ENCODE data around the gene ATOH7.
"Not testable (repeated sequence)": the region's sequence is repeated elsewhere in the genome, so short reads cannot be mapped to it uniquely, and the experiment has no call there.

ATOH7 gene

DNA sequence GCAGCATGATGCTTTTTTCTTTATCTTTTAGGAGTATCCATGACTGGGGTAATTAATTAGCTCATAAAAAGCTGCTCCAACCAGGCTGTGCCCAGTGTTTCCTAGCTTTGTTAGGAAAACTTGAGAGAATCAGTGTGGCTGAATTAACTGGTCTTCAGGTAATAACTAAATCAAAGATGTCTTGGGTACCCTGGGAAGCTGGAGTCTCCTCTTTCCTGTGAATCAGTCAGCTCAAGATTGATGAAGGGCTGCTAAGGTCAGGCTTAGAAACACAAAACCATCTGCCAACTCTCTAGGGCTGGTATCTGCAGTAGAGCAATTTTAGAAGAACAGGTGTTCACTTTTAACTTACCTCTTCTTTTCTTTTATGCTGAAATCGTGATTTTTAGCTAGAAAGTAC is 21.4 kb upstream of the ATOH7 start:
- WGBS, 2 experiments (ENCODE audit: insufficient coverage in 2 of 2): no CpG with 5 or more reads among the region's 1 CpG

DNA sequence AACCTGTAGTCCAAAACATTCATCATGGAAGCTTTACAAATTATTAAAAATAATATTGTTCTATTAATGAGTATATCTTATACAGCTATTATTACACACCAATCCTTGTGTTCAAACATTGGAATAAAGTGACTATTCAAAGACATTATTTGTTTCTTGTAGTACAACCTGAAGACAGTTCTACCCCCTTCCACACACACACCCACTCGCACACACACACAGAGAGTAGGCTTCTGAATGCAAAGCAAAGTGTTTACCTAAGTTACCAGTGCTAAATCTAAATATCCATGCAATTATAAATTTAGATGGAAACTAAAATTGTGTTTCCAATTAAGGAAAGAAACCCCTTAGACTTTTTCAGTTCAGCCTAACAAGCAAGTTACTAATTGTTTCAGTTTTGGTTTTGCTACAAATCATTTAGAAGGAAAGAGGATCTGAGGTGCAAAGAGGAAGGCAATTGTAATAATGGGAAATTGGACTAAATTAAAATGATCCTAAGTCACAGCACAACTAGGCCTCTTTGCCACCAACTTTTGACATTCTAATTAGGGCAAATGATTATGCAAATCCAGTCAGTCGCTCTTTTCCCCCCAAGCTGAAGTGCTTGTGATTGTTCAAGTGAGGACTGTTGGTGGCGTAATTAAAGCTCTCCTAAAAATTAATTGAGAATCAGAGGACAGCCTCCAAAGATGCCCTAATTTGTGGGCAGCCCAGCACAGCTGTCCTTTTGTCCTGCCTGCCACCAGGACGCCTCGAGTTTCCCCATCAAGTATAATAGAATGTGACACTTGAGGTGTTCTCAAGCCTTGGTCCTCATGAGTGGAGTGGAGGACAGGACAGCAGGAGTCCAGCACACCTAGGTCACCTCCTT is 19.9 kb upstream of the ATOH7 start:
- Histone ChIP-seq H3K9me3 (ENCODE audit: control insufficient read depth, low read length) (no peaks in the 10 kb centered on the region), H3K27ac (ENCODE audit: low read depth, low read length, severe bottlenecking) (no peak overlapping the region), H3K36me3 (ENCODE audit: control insufficient read depth, insufficient read depth, low read length) (no peaks in the 10 kb centered on the region), H3K4me3 (ENCODE audit: extremely low read depth, insufficient read depth, low read length, poor library complexity, severe bottlenecking) (no peak overlapping the region), H3K4me1 (ENCODE audit: control insufficient read depth, insufficient read depth, low read length, poor library complexity, severe bottlenecking) (no peaks in the 10 kb centered on the region)
- WGBS, 2 experiments (ENCODE audit: insufficient coverage in 2 of 2): 83 to 100% methylated on average over 1 to 3 of the region's 5 CpGs

More for the DNA sequence above, 21.4 kb upstream of the ATOH7 start:
- Histone ChIP-seq H3K4me3 (ENCODE audit: extremely low read depth, insufficient read depth, low read length, poor library complexity, severe bottlenecking) (no peak overlapping the region), H3K36me3 (ENCODE audit: control insufficient read depth, insufficient read depth, low read length) (no peaks in the 10 kb centered on the region), H3K4me1 (ENCODE audit: control insufficient read depth, insufficient read depth, low read length, poor library complexity, severe bottlenecking) (no peaks in the 10 kb centered on the region), H3K27ac (ENCODE audit: low read depth, low read length, severe bottlenecking) (no peak overlapping the region), H3K9me3 (ENCODE audit: control insufficient read depth, low read length) (no peaks in the 10 kb centered on the region)

DNA sequence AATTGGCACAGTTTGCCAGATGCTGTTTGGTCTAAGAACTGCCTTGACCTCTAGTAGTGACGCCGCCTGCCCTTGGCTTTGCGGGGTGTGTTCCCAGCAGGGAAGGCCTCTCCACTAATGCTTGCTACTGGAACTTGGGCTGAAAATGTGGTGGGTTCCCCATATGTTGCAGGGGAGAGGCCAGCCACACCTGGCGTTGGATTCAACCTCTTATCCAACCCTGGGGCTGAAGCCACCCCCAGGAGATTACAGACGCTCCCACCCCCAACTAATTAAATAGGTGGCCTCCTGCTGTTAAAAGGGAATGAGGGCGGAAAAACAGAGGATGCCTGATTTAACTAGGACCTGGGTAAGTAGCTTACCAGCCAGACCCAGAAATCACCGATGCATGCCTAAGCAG is 19.2 kb upstream of the ATOH7 start:
- Histone ChIP-seq H3K4me1 (ENCODE audit: control insufficient read depth, insufficient read depth, low read length, poor library complexity, severe bottlenecking) (no peaks in the 10 kb centered on the region), H3K27ac (ENCODE audit: low read depth, low read length, severe bottlenecking) (no peak overlapping the region), H3K36me3 (ENCODE audit: control insufficient read depth, insufficient read depth, low read length) (no peaks in the 10 kb centered on the region), H3K4me3 (ENCODE audit: extremely low read depth, insufficient read depth, low read length, poor library complexity, severe bottlenecking) (no peak overlapping the region), H3K9me3 (ENCODE audit: control insufficient read depth, low read length) (no peaks in the 10 kb centered on the region)
- WGBS, 2 experiments (ENCODE audit: insufficient coverage in 2 of 2): 62 to 92% methylated on average over 3 to 6 of the region's 7 CpGs

DNA sequence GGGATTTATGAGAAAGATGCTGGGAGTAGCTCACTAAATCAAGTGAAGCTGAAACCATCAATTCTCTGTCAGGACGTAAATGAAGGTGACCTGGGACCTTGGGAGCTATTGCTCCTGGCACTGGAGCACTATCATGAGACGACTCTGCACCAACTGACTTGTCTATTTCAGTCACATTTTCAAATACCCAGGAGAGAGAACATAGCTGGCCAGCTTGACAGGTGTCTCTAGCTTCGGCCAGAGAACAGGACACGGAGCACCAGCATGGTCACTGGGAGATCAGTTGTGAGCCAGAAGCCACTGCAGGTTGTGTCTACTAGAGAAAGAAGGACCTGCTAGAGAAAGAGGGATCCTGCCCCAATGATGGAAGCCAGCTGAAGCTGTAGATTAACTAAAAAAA is 17.4 kb upstream of the ATOH7 start:
- Histone ChIP-seq H3K36me3 (ENCODE audit: control insufficient read depth, insufficient read depth, low read length) (no peaks in the 10 kb centered on the region), H3K4me3 (ENCODE audit: extremely low read depth, insufficient read depth, low read length, poor library complexity, severe bottlenecking) (no peak overlapping the region), H3K4me1 (ENCODE audit: control insufficient read depth, insufficient read depth, low read length, poor library complexity, severe bottlenecking) (no peaks in the 10 kb centered on the region), H3K9me3 (ENCODE audit: control insufficient read depth, low read length) (no peaks in the 10 kb centered on the region), H3K27ac (ENCODE audit: low read depth, low read length, severe bottlenecking) (no peak overlapping the region)
- 95 to 100% methylated on average over 2 to 4 of the region's 4 CpGs for WGBS, 2 experiments (ENCODE audit: insufficient coverage in 2 of 2)

DNA sequence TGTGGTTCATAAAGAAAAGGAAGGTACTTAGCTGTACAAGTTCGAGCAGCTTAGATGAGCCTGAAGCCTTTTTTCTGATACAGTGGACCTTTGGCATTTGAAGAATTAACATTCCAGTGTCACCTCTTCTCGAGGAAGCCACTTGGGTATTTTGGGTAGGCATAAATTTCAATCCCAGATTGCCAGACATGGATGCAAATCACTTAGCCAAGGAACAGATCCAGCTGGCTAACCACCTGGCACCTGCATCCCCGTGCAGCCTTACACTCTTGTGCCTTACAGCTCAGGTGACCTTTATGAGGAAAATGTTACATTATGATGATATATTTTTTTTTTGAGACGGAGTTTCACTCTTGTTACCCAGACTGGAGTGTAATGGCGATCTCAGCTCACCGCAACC is 16.0 kb upstream of the ATOH7 start:
- H3K27ac ChIP-seq (ENCODE audit: low read depth, low read length, severe bottlenecking): no peak overlapping the region
- no peaks in the 10 kb centered on the region for H3K4me1 ChIP-seq (ENCODE audit: control insufficient read depth, insufficient read depth, low read length, poor library complexity, severe bottlenecking)
- 78 to 96% methylated on average over 2 to 5 of the region's 6 CpGs for WGBS, 2 experiments (ENCODE audit: insufficient coverage in 2 of 2)
- H3K9me3 ChIP-seq (ENCODE audit: control insufficient read depth, low read length): no peaks in the 10 kb centered on the region
- H3K36me3 ChIP-seq (ENCODE audit: control insufficient read depth, insufficient read depth, low read length): no peaks in the 10 kb centered on the region
- H3K4me3 ChIP-seq (ENCODE audit: extremely low read depth, insufficient read depth, low read length, poor library complexity, severe bottlenecking): no peak overlapping the region

DNA sequence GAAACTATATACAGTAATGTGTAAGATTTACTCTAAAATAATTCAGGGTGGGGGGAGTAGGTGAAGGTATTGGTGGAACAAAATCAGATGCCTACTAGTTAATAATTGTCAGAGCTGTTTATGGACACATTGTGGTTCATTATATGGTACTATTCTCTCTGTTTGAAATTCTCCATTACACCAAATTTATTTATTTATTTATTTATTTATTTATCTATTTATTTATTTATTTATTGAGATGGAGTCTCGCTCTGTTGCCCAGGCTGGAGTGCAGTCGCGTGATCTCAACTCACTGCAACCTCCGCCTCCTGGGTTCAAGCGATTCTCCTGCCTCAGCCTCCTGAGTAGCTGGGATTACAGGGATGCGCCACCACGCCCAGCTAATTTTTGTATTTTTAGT is 14.5 kb upstream of the ATOH7 start:
- not testable (repeated sequence) for H3K4me3 ChIP-seq (ENCODE audit: extremely low read depth, insufficient read depth, low read length, poor library complexity, severe bottlenecking); H3K4me1 ChIP-seq (ENCODE audit: control insufficient read depth, insufficient read depth, low read length, poor library complexity, severe bottlenecking); H3K36me3 ChIP-seq (ENCODE audit: control insufficient read depth, insufficient read depth, low read length); H3K27ac ChIP-seq (ENCODE audit: low read depth, low read length, severe bottlenecking); H3K9me3 ChIP-seq (ENCODE audit: control insufficient read depth, low read length)
- 94 to 96% methylated on average over 6 of the region's 7 CpGs for WGBS, 2 experiments (ENCODE audit: insufficient coverage in 2 of 2)

DNA sequence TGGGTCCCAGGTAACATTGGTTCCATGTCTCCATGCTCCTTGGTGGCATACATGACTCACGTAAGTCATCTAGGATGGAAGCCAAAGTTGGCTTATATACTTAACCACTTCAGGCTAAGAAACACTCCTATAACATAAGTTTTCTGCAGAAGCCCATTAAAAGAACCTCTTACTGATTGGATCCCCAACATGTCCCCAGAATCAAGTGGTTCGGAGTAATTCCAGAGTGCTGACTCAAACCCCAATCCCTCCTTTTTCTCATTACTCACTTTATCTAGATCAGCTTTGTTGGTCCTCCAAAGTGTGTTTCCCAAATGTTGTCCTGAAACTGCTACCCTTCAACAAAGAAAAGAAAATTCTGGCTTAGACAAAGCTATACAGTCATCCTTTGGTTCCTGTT is 10.1 kb upstream of the ATOH7 start:
- Histone ChIP-seq H3K36me3 (ENCODE audit: control insufficient read depth, insufficient read depth, low read length) (no peaks in the 10 kb centered on the region), H3K9me3 (ENCODE audit: control insufficient read depth, low read length) (no peaks in the 10 kb centered on the region), H3K27ac (ENCODE audit: low read depth, low read length, severe bottlenecking) (no peak overlapping the region), H3K4me3 (ENCODE audit: extremely low read depth, insufficient read depth, low read length, poor library complexity, severe bottlenecking) (no peak overlapping the region), H3K4me1 (ENCODE audit: control insufficient read depth, insufficient read depth, low read length, poor library complexity, severe bottlenecking) (no peaks in the 10 kb centered on the region)
- WGBS, 2 experiments (ENCODE audit: insufficient coverage in 2 of 2): 92 to 100% methylated on average over 1 to 2 of the region's 2 CpGs

DNA sequence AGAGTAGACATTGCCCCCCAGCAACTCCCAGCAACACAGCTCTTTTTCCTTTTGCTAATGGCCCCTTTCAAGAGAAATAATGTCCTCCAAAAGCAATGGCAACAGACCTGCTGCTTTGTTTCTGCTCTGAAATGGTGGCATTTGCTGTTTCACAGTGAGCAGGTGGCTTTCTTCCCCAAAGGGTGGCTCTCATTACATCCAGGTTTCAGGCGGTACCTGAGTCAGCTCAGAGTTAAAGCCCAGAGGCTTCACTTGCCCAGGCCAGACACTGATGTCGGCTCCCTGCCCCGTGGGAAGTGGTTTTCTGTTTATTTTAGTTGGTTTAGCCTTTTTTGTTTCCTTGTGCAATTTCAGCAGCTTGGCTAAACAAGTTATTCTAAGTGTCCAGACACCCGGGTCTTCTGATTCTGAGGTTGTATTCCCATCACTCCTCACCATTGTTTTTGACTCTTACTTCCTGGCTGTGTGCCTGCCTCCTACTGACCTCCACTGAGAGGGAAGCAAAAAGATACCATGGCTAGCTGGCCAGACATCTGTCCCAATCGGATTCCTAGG is 7.8 kb upstream of the ATOH7 start:
- Histone ChIP-seq H3K4me3 (ENCODE audit: extremely low read depth, insufficient read depth, low read length, poor library complexity, severe bottlenecking) (no peak overlapping the region), H3K27ac (ENCODE audit: low read depth, low read length, severe bottlenecking) (no peak overlapping the region), H3K4me1 (ENCODE audit: control insufficient read depth, insufficient read depth, low read length, poor library complexity, severe bottlenecking) (no peaks in the 10 kb centered on the region), H3K36me3 (ENCODE audit: control insufficient read depth, insufficient read depth, low read length) (no peaks in the 10 kb centered on the region), H3K9me3 (ENCODE audit: control insufficient read depth, low read length) (no peaks in the 10 kb centered on the region)
- 77 to 83% methylated on average over 4 of the region's 5 CpGs for WGBS, 2 experiments (ENCODE audit: insufficient coverage in 2 of 2)

DNA sequence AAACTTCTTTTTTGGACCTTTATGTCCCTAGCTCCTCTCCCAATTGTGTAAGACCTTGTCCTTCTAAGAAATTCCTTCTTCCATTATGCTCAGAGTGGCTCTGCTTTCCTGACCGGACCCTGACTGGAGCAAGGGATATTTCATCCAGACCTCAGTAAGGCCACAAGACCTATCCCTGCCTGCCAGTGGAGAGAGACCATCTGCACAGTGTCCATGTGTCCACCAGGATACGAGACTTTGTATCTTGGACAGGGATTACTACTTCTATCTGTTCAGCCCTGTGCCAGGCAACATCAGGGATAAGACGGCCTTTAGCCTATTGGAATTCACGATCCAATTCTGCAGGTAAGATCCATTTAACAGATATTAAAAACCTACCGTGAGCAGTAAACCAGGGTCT is 7.2 kb upstream of the ATOH7 start:
- no peaks in the 10 kb centered on the region for H3K9me3 ChIP-seq (ENCODE audit: control insufficient read depth, low read length)
- no peaks in the 10 kb centered on the region for H3K36me3 ChIP-seq (ENCODE audit: control insufficient read depth, insufficient read depth, low read length)
- no peaks in the 10 kb centered on the region for H3K4me1 ChIP-seq (ENCODE audit: control insufficient read depth, insufficient read depth, low read length, poor library complexity, severe bottlenecking)
- no peak overlapping the region for H3K27ac ChIP-seq (ENCODE audit: low read depth, low read length, severe bottlenecking)
- 95 to 97% methylated on average over 4 of the region's 5 CpGs for WGBS, 2 experiments (ENCODE audit: insufficient coverage in 2 of 2)
- H3K4me3 ChIP-seq (ENCODE audit: extremely low read depth, insufficient read depth, low read length, poor library complexity, severe bottlenecking): no peak overlapping the region

DNA sequence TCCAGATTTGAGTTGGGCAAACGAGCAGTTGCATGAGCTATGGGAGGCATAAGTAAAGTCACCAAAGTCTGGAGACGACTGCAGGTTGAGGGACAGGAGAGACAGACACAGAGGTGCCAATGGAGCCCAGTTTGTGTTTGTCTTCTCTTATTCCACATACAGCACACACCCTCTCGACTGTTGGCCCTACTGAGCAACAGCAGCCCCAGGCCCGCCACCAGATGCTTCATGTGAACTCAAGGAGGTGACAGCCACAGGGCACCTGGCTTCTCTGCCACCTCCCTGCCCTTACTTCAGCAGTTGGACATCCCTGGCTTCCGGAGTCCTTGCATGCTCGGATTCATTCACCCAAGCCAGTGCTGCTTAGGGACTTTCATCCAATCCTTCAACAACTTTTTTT is 6.5 kb upstream of the ATOH7 start:
- no peaks in the 10 kb centered on the region for H3K36me3 ChIP-seq (ENCODE audit: control insufficient read depth, insufficient read depth, low read length)
- no peak overlapping the region for H3K4me3 ChIP-seq (ENCODE audit: extremely low read depth, insufficient read depth, low read length, poor library complexity, severe bottlenecking)
- H3K9me3 ChIP-seq (ENCODE audit: control insufficient read depth, low read length): no peaks in the 10 kb centered on the region
- 91% methylated on average over 3 to 6 of the region's 6 CpGs for WGBS, 2 experiments (ENCODE audit: insufficient coverage in 2 of 2)
- no peaks in the 10 kb centered on the region for H3K4me1 ChIP-seq (ENCODE audit: control insufficient read depth, insufficient read depth, low read length, poor library complexity, severe bottlenecking)
- H3K27ac ChIP-seq (ENCODE audit: low read depth, low read length, severe bottlenecking): no peak overlapping the region

DNA sequence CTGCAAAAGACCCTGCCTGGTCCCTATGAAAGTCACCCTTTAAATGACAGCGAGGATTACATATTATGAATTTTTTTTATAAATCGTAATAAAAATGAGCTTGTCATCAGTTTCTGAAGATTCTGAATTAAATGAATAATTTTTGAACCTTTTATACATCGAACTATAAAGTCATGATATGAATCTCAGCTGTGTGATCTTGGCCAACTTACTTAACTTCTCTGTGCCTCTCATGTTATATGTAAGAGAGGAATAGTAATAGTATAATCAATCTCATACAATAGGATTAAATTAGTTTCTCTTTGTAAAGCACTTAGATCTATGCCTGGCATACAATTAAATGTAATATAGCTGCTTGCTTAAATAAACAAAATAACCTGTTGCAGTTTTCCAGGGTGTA is 5.3 kb upstream of the ATOH7 start:
- Histone ChIP-seq H3K36me3 (ENCODE audit: control insufficient read depth, insufficient read depth, low read length) (no peaks in the 10 kb centered on the region), H3K4me1 (ENCODE audit: control insufficient read depth, insufficient read depth, low read length, poor library complexity, severe bottlenecking) (no peaks in the 10 kb centered on the region), H3K27ac (ENCODE audit: low read depth, low read length, severe bottlenecking) (no peak overlapping the region), H3K9me3 (ENCODE audit: control insufficient read depth, low read length) (no peaks in the 10 kb centered on the region), H3K4me3 (ENCODE audit: extremely low read depth, insufficient read depth, low read length, poor library complexity, severe bottlenecking) (no peak overlapping the region)
- WGBS, 2 experiments (ENCODE audit: insufficient coverage in 2 of 2): 60% methylated on average over 1 of the region's 3 CpGs; no CpG with 5 or more reads in 1 of the 2 experiments
